GM12878 (cell line): ENCODE data around the gene TANK. TPM values are rescaled to one million over a fixed set of nuclear protein-coding genes. Genes with fewer than 3 reads are reported as not detected.

ENCODE experiments used
- ATAC-seq: fragments of 200-7000 bp; cut with Tn5 transposase; 3 replicates; pipeline ENCODE4 v1.9.1; 2020; ENCODE audit warnings: mild to moderate bottlenecking, moderate library complexity
- BruUV-seq: library from RNA; stranded (reverse); fragments of 400-500 nt; replicated peaks from 2 replicates; lab custom pipeline; 2021; lab: Mats Ljungman, UMichigan
- CTCF ChIA-PET: fragments of 300-600 bp; sonication (Branson Sonifier 250); formaldehyde crosslinking; extraction: SDS; loops from one replicate; lab custom pipeline; 2021; ENCODE audit warnings: inconsistent platforms; lab: Yijun Ruan, JAX
- POLR2A ChIA-PET: fragments of 350-600 bp; formaldehyde crosslinking; extraction: SDS; loops from one replicate; lab custom pipeline; 2021; ENCODE audit warnings: inconsistent platforms; lab: Charles Lee
- RAD21 ChIA-PET: fragments of 300-600 bp; sonication (Branson Sonifier 250); formaldehyde crosslinking; loops from one replicate; lab custom pipeline; 2023; ENCODE audit warnings: antibody characterized with exemption; ENCODE audit not compliant: unreplicated experiment; lab: Charles Lee
- SMC1A ChIA-PET: fragments of 300-600 bp; sonication (Branson Sonifier 250); formaldehyde crosslinking; loops from one replicate; lab custom pipeline; 2023; ENCODE audit not compliant: unreplicated experiment, uncharacterized antibody; lab: Charles Lee
- DNase-seq: peaks from one replicate; pipeline ENCODE4 v3.0.0-alpha.2; 2011; ENCODE audit warnings: low read depth, low spot score
- FAIRE-seq: peaks from 3 replicates; lab custom pipeline; 2011; peaks lifted over from hg19 to GRCh38; lab: Jason Lieb, UNC
- H2AFZ ChIP-seq: 2 replicates; pipeline ENCODE4 v1.6.0; 2011; ENCODE audit warnings: low read depth, low read length, control low read depth; ENCODE audit not compliant: control insufficient read depth
- H3K27ac ChIP-seq: 2 replicates; pipeline ENCODE4 v1.5.1; 2011; ENCODE audit warnings: control low read depth; ENCODE audit not compliant: control insufficient read depth, insufficient read depth
- H3K27me3 ChIP-seq, 2 experiments: replicated peaks in 1 of 2; 2 replicates each; pipeline versions ENCODE4 v1.6.0 to v1.6.1; 2011; ENCODE audit warnings: low read length in 1 of 2; ENCODE audit not compliant: control insufficient read depth in 2 of 2, insufficient read depth in 2 of 2
- H3K36me3 ChIP-seq, 2 experiments: 2 replicates each; pipeline ENCODE4 v1.5.1; 2011; ENCODE audit warnings: low read length in 1 of 2; ENCODE audit not compliant: control insufficient read depth in 2 of 2, insufficient read depth in 2 of 2
- H3K4me1 ChIP-seq: 2 replicates; pipeline ENCODE4 v1.6.1; 2011; ENCODE audit warnings: mild to moderate bottlenecking, low read length, moderate library complexity, mixed read lengths; ENCODE audit not compliant: control insufficient read depth, insufficient read depth
- H3K4me2 ChIP-seq: 2 replicates; pipeline ENCODE4 v1.6.0; 2011; ENCODE audit warnings: control low read depth; ENCODE audit not compliant: control insufficient read depth, insufficient read depth
- H3K4me3 ChIP-seq: fragments of 200-600 bp; sonication (generic); 2 replicates; pipeline ENCODE4 v1.5.1; 2016
- H3K79me2 ChIP-seq: 2 replicates; pipeline ENCODE4 v1.6.0; 2011; ENCODE audit warnings: low read length; ENCODE audit not compliant: control insufficient read depth, insufficient read depth
- H3K9ac ChIP-seq: 2 replicates; pipeline ENCODE4 v1.8.0; 2011; ENCODE audit warnings: low read length, control low read depth, mixed read lengths; ENCODE audit not compliant: control insufficient read depth, insufficient read depth
- H3K9me3 ChIP-seq: replicated peaks from 3 replicates; pipeline ENCODE4 v1.5.1; 2011; ENCODE audit warnings: mild to moderate bottlenecking, low read length; ENCODE audit not compliant: control insufficient read depth, insufficient read depth
- H4K20me1 ChIP-seq: 2 replicates; pipeline ENCODE4 v1.6.0; 2011; ENCODE audit not compliant: control insufficient read depth, insufficient read depth
- CBX3 ChIP-seq: fragments of 200-600 bp; sonication (generic); IDR thresholded peaks from 2 replicates; pipeline ENCODE4 v1.6.1; 2016; ENCODE audit warnings: low read depth, borderline replicate concordance
- MYC ChIP-seq: IDR thresholded peaks from 2 replicates; pipeline ENCODE4 v1.6.1; 2011; ENCODE audit warnings: mild to moderate bottlenecking, low read length, moderate library complexity, inconsistent platforms; ENCODE audit not compliant: insufficient read depth, insufficient replicate concordance, insufficient read length, severe bottlenecking
- NFYB ChIP-seq: IDR thresholded peaks from 2 replicates; pipeline ENCODE4 v1.6.1; 2011; ENCODE audit warnings: low read depth, mild to moderate bottlenecking, low read length, improper control_type of control experiment, moderate library complexity; ENCODE audit not compliant: insufficient read depth
- NRF1 ChIP-seq: conservative IDR thresholded peaks from 2 replicates; pipeline ENCODE4 v1.6.1; 2011; ENCODE audit warnings: mild to moderate bottlenecking, low read depth, low read length, improper control_type of control experiment
- RUNX3 ChIP-seq: IDR thresholded peaks from 2 replicates; pipeline ENCODE4 v1.6.1; 2012; ENCODE audit warnings: low read length, inconsistent platforms
- SMC3 ChIP-seq: IDR thresholded peaks from 2 replicates; pipeline ENCODE4 v1.6.1; 2011; ENCODE audit warnings: low read length, improper control_type of control experiment, borderline replicate concordance
- STAT3 ChIP-seq: IDR thresholded peaks from 2 replicates; pipeline ENCODE4 v1.6.1; 2011; ENCODE audit warnings: low read depth, low read length, improper control_type of control experiment
- TBL1XR1 ChIP-seq: IDR thresholded peaks from 2 replicates; pipeline ENCODE4 v1.6.1; 2012; ENCODE audit warnings: low read depth, low read length, improper control_type of control experiment
- YBX1 ChIP-seq: fragments of 450-650 bp; IDR thresholded peaks from 2 replicates; pipeline ENCODE4 v1.6.1; 2016; ENCODE audit warnings: antibody characterized with exemption
- ZNF217 ChIP-seq: fragments of 450-650 bp; IDR thresholded peaks from 2 replicates; pipeline ENCODE4 v1.6.1; 2017; ENCODE audit warnings: antibody characterized with exemption, mild to moderate bottlenecking
- ZSCAN29 ChIP-seq: fragments of 450-650 bp; IDR thresholded peaks from 2 replicates; pipeline ENCODE4 v1.6.1; 2017; ENCODE audit warnings: mild to moderate bottlenecking, moderate library complexity
- WGBS: methylation state at CpG from one replicate; pipeline ENCODE4 v1.1.6; 2016; ENCODE audit warnings: low lambda C conversion rate; ENCODE audit not compliant: insufficient replicate concordance, insufficient coverage; ENCODE audit errors: missing lambda C conversion rate; 5-methylcytosine and 5-hydroxymethylcytosine counted together
- in situ Hi-C: fragments of 300-500 bp; cut with MboI; formaldehyde crosslinking; loops from 9 replicates; pipeline ENCODE4 v1.14.3; 2018; ENCODE audit warnings: mixed read lengths
- intact Hi-C: fragments of 100-400 bp; cut with micrococcal nuclease; formaldehyde crosslinking; loops from one replicate; pipeline ENCODE4 v1.14.2; 2022; ENCODE audit not compliant: unreplicated experiment
- polyA plus RNA-seq, 11 experiments: library from polyadenylated mRNA; depleted of rRNA in 4 of 11; unstranded in 6 of 11; stranded (reverse) in 5 of 11; fragments of >200 nt; fragmentation: Nextera tagmentation in 4 of 11; fragmentation: Illumina TruSeq in 1 of 11; extraction: Ambion mirVana in 4 of 11; extraction: Trizol in 1 of 11; gene quantifications; 1 replicate in 1 of 11; 2 replicates in 10 of 11; pipeline versions ENCODE4 v1.2.1 to v1.2.3, GENCODE V29; 2011 to 2016; ENCODE audit warnings: inconsistent platforms in 2 of 11, missing spikeins in 2 of 11, low read depth in 1 of 11
- total RNA-seq, 4 experiments: library from RNA; depleted of rRNA in 3 of 4; stranded (reverse); fragments of >200 nt in 3 of 4; fragmentation: Illumina TruSeq in 1 of 4; extraction: Trizol in 1 of 4; gene quantifications; 2 replicates each; pipeline versions ENCODE4 v1.2.1 to v1.2.3, GENCODE V29; 2013 to 2021
- TF ChIP-seq, protein P1 (sequence below): fragments of 450-650 bp; formaldehyde crosslinking; IDR thresholded peaks from 2 replicates; pipeline ENCODE4 v1.4.0; 2020; ENCODE audit warnings: mild to moderate bottlenecking, moderate library complexity

TANK gene
- total and polyA plus RNA-seq, 10 of the 15 experiments (the other 5 are each of a cell fraction or from before 2014, with no cell fraction given), result 48.6 to 127 (median 103) TPM

GRCh38 chr2:161243312-161243711 is 83.1 kb downstream of the TANK start:
- H3K4me1 ChIP-seq, result peaks cover 18% of the 10 kb centered on the region
- peak overlapping the region; percentile 55 for H2AFZ ChIP-seq
- TF ChIP-seq TBL1XR1, result no peak
- TF ChIP-seq, protein P1, sequence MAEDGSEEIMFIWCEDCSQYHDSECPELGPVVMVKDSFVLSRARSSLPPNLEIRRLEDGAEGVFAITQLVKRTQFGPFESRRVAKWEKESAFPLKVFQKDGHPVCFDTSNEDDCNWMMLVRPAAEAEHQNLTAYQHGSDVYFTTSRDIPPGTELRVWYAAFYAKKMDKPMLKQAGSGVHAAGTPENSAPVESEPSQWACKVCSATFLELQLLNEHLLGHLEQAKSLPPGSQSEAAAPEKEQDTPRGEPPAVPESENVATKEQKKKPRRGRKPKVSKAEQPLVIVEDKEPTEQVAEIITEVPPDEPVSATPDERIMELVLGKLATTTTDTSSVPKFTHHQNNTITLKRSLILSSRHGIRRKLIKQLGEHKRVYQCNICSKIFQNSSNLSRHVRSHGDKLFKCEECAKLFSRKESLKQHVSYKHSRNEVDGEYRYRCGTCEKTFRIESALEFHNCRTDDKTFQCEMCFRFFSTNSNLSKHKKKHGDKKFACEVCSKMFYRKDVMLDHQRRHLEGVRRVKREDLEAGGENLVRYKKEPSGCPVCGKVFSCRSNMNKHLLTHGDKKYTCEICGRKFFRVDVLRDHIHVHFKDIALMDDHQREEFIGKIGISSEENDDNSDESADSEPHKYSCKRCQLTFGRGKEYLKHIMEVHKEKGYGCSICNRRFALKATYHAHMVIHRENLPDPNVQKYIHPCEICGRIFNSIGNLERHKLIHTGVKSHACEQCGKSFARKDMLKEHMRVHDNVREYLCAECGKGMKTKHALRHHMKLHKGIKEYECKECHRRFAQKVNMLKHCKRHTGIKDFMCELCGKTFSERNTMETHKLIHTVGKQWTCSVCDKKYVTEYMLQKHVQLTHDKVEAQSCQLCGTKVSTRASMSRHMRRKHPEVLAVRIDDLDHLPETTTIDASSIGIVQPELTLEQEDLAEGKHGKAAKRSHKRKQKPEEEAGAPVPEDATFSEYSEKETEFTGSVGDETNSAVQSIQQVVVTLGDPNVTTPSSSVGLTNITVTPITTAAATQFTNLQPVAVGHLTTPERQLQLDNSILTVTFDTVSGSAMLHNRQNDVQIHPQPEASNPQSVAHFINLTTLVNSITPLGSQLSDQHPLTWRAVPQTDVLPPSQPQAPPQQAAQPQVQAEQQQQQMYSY (CRISPR knock-in tag), result no peak
- TF ChIP-seq ZSCAN29, result no peak
- TF ChIP-seq CBX3, result no peak
- no peak for TF ChIP-seq NFYB
- TF ChIP-seq STAT3, result no peak
- no peak for TF ChIP-seq YBX1
- no peak for TF ChIP-seq RUNX3
- TF ChIP-seq SMC3, result no peak
- no peak for TF ChIP-seq NRF1
- TF ChIP-seq ZNF217, result no peak
- TF ChIP-seq MYC, result no peak
- FAIRE-seq, result peak; percentile 70
- peaks cover 0 to 4% of the 10 kb centered on the region in 2 experiments; a peak in 1 of 4 replicates for H3K36me3 ChIP-seq
- no peaks in the 10 kb centered on the region for H3K9me3 ChIP-seq
- ChIA-PET POLR2A (interaction anchor here (0.5 to 1.6 kb wide), 6 partner anchors 10 to 104 kb away, joined by 3 to 16 read pairs (median 4); partner anchors contain the start of gene PSMD14), RAD21 (interaction anchor here (0.5 to 2.2 kb wide), 14 partner anchors 10 to 179 kb away, joined by 3 to 8 read pairs (median 4); no protein-coding TSS in a partner anchor), SMC1A (interaction anchor here (0.7 to 1.9 kb wide), 20 partner anchors 9 to 210 kb away, joined by 3 to 19 read pairs (median 4); partner anchors contain the start of gene PSMD14), CTCF (interaction anchor here (0.6 to 4.3 kb wide), 12 partner anchors 7 to 942 kb away, joined by 3 to 26 read pairs (median 4); no protein-coding TSS in a partner anchor)
- no peaks in the 10 kb centered on the region for H3K27me3 ChIP-seq
- peak overlapping the region; percentile 81 for H3K9ac ChIP-seq
- peak overlapping the region; percentile 99 for H3K4me2 ChIP-seq
- H4K20me1 ChIP-seq, result no peaks in the 10 kb centered on the region
- peak overlapping the region; percentile 84 for H3K27ac ChIP-seq
- H3K4me3 ChIP-seq, result peak overlapping the region; percentile 63; the same call in 1 of the 2 replicates
- 0% methylated on average over 3 of the region's 3 CpGs for WGBS
- no peak for DNase-seq
- no TSS peak for BruUV-seq
- peak; percentile 55 for ATAC-seq
- in situ Hi-C loops, result no loop called here
- peaks cover 16% of the 10 kb centered on the region for H3K79me2 ChIP-seq
- intact Hi-C loops, result loop anchor here (5.0 kb wide), 2 partner anchors 144 to 1074 kb away; partner anchors contain the start of gene IFIH1
